ENCODE measurements around the gene BIRC5.

DNA sequence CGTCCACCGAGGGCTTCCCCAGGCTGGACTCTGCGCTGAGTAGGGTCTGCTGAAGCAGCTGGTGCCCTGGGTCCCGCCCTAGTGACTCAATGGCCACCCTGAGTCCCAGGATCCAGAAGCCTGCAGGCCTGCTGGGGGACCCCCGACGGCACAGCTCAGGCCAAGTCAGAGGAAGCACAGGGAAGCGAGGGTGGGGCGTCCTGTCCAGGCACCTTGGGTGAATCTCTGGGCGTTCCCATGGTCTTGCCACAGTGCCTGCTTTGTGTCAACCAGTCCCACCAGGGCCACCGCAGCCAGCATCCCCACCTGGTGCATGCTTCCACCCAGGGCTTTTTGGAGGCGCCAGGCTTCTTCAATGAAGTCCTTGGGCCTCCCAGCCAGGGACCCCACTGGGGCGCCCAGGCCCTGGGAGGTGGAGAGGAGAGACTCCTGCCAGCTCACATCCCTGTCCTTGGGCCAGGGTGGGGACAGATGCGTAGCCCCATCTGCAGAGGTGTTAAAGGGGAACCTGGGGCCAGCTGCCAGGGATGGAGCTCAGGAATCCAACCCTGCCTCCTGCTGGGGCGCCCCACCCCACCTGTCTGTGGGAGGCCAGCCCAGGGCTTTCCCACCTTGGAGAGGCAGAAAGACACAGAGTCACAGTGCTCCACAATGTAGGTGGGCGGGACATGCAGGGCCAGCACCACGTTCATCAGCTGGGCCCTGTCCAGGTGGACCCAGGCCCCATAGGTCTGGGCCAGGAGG lies 35.2 kb downstream of the BIRC5 start:
- TF ChIP-seq, protein P1, sequence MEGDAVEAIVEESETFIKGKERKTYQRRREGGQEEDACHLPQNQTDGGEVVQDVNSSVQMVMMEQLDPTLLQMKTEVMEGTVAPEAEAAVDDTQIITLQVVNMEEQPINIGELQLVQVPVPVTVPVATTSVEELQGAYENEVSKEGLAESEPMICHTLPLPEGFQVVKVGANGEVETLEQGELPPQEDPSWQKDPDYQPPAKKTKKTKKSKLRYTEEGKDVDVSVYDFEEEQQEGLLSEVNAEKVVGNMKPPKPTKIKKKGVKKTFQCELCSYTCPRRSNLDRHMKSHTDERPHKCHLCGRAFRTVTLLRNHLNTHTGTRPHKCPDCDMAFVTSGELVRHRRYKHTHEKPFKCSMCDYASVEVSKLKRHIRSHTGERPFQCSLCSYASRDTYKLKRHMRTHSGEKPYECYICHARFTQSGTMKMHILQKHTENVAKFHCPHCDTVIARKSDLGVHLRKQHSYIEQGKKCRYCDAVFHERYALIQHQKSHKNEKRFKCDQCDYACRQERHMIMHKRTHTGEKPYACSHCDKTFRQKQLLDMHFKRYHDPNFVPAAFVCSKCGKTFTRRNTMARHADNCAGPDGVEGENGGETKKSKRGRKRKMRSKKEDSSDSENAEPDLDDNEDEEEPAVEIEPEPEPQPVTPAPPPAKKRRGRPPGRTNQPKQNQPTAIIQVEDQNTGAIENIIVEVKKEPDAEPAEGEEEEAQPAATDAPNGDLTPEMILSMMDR (IDR thresholded peaks at IDR 0.05; ENCODE audit: insufficient read depth, low read depth, low read length), result no peak
- TF ChIP-seq EZH2 (IDR thresholded peaks at IDR 0.05; ENCODE audit: insufficient read depth, low read length), result no peak

All from astrocyte (in vitro differentiated cells and primary cell).